WTC11 (cell line): ENCODE results near the gene TAGLN3. TPM values are rescaled to one million over a fixed set of nuclear protein-coding genes. Genes with fewer than 3 reads are reported as not detected.

Source experiments
- ATAC-seq: fragments of 200-7000 bp; cut with Tn5 transposase; 2 replicates; pipeline ENCODE4 v1.10.0; 2021; ENCODE audit warnings: mild to moderate bottlenecking, moderate library complexity
- CTCF ChIA-PET: fragments of 300-600 bp; sonication (Branson Sonifier 250); formaldehyde crosslinking; loops from one replicate; lab custom pipeline; 2021; ENCODE audit warnings: antibody characterized with exemption; lab: Charles Lee
- POLR2A ChIA-PET: fragments of 350-600 bp; sonication (Branson Sonifier 250); formaldehyde crosslinking; loops from one replicate; lab custom pipeline; 2021; ENCODE audit warnings: antibody characterized with exemption; lab: Charles Lee
- DNase-seq: peaks from one replicate; pipeline ENCODE4 v3.0.0; 2021; ENCODE audit warnings: low spot score
- H3K27ac Mint-ChIP-seq: 2 replicates; pipeline ENCODE4 v1.8.0; 2021; ENCODE audit warnings: mixed read lengths
- H3K27me3 Mint-ChIP-seq: 2 replicates; pipeline ENCODE4 v1.8.0; 2021; ENCODE audit warnings: low read depth, mild to moderate bottlenecking, moderate library complexity, mixed read lengths
- H3K36me3 Mint-ChIP-seq: 2 replicates; pipeline ENCODE4 v1.8.0; 2021; ENCODE audit warnings: mixed read lengths
- H3K4me1 Mint-ChIP-seq: 2 replicates; pipeline ENCODE4 v1.8.0; 2022; ENCODE audit warnings: mixed read lengths
- H3K4me3 Mint-ChIP-seq: 2 replicates; pipeline ENCODE4 v1.8.0; 2021; ENCODE audit warnings: mild to moderate bottlenecking, moderate library complexity, mixed read lengths
- H3K9me3 Mint-ChIP-seq: 2 replicates; pipeline ENCODE4 v1.8.0; 2021; ENCODE audit warnings: mixed read lengths
- CREM ChIP-seq: sonication (generic); formaldehyde crosslinking; IDR thresholded peaks from 2 replicates; pipeline ENCODE4 v1.8.1; 2022; ENCODE audit warnings: mild to moderate bottlenecking, missing genetic modification reagents, moderate library complexity
- FOXK1 ChIP-seq: sonication (generic); formaldehyde crosslinking; IDR thresholded peaks from 2 replicates; pipeline ENCODE4 v1.8.0; 2022; ENCODE audit warnings: mild to moderate bottlenecking, moderate library complexity, missing genetic modification reagents
- HMGA2 ChIP-seq: fragments of 250-450 bp; sonication (Bioruptor Pico); IDR thresholded peaks from 2 replicates; pipeline ENCODE4 v1.4.0; 2021; ENCODE audit warnings: mild to moderate bottlenecking, moderate library complexity
- IRF2 ChIP-seq: sonication (generic); formaldehyde crosslinking; IDR thresholded peaks from 2 replicates; pipeline ENCODE4 v1.8.0; 2022; ENCODE audit warnings: low read depth, missing genetic modification reagents, borderline replicate concordance
- RELA ChIP-seq: sonication (generic); formaldehyde crosslinking; IDR thresholded peaks from 2 replicates; pipeline ENCODE4 v1.8.1; 2022; ENCODE audit warnings: missing genetic modification reagents, mild to moderate bottlenecking, borderline replicate concordance
- RORB ChIP-seq: fragments of 250-450 bp; sonication (Bioruptor Pico); IDR thresholded peaks from 2 replicates; pipeline ENCODE4 v1.9.0; 2021; ENCODE audit warnings: mild to moderate bottlenecking
- SMAD4 ChIP-seq: sonication (generic); formaldehyde crosslinking; IDR thresholded peaks from 2 replicates; pipeline ENCODE4 v1.8.0; 2022; ENCODE audit warnings: mild to moderate bottlenecking, missing genetic modification reagents
- SP1 ChIP-seq: sonication (generic); formaldehyde crosslinking; conservative IDR thresholded peaks from 2 replicates; pipeline ENCODE4 v1.8.1; 2022; ENCODE audit warnings: missing genetic modification reagents
- TP53 ChIP-seq: sonication (generic); formaldehyde crosslinking; IDR thresholded peaks from 2 replicates; pipeline ENCODE4 v1.8.1; 2023; ENCODE audit warnings: mild to moderate bottlenecking, missing genetic modification reagents
- ZNF138 ChIP-seq: sonication (generic); formaldehyde crosslinking; conservative IDR thresholded peaks from 2 replicates; pipeline ENCODE4 v1.8.1; 2022; ENCODE audit warnings: mild to moderate bottlenecking, moderate library complexity, missing genetic modification reagents
- ZNF219 ChIP-seq: sonication (generic); formaldehyde crosslinking; IDR thresholded peaks from 2 replicates; pipeline ENCODE4 v1.8.0; 2023; ENCODE audit warnings: missing genetic modification reagents, mild to moderate bottlenecking, borderline replicate concordance
- total RNA-seq: library from RNA; stranded (reverse); gene quantifications from 3 replicates; pipeline ENCODE4 v1.2.3, GENCODE V29; 2021
- TF ChIP-seq, protein P1 (sequence below): sonication (generic); formaldehyde crosslinking; IDR thresholded peaks from 2 replicates; pipeline ENCODE4 v1.8.0; 2022; ENCODE audit warnings: mild to moderate bottlenecking, missing genetic modification reagents
- TF ChIP-seq, protein P2 (sequence below): sonication (generic); formaldehyde crosslinking; IDR thresholded peaks from 2 replicates; pipeline ENCODE4 v1.8.1; 2023; ENCODE audit warnings: mild to moderate bottlenecking, missing genetic modification reagents
- TF ChIP-seq, protein P3 (sequence below): sonication (generic); formaldehyde crosslinking; IDR thresholded peaks from 2 replicates; pipeline ENCODE4 v1.8.0; 2022; ENCODE audit warnings: mild to moderate bottlenecking, missing genetic modification reagents
- TF ChIP-seq, protein P4 (sequence below): sonication (generic); formaldehyde crosslinking; IDR thresholded peaks from 2 replicates; pipeline ENCODE4 v1.8.1; 2023; ENCODE audit warnings: mild to moderate bottlenecking, missing genetic modification reagents
- TF ChIP-seq, protein P5 (sequence below): sonication (generic); formaldehyde crosslinking; IDR thresholded peaks from 2 replicates; pipeline ENCODE4 v1.8.1; 2022; ENCODE audit warnings: mild to moderate bottlenecking, missing genetic modification reagents, moderate library complexity, borderline replicate concordance
- TF ChIP-seq, protein P6 (sequence below): fragments of 200-600 bp; IDR thresholded peaks from 2 replicates; pipeline ENCODE4 v1.8.0; 2022; ENCODE audit warnings: antibody characterized with exemption
- TF ChIP-seq, protein P7 (sequence below): sonication (generic); formaldehyde crosslinking; IDR thresholded peaks from 2 replicates; pipeline ENCODE4 v1.8.0; 2022; ENCODE audit warnings: mild to moderate bottlenecking, missing genetic modification reagents

TAGLN3 gene
- total RNA-seq, 1 experiment from 2014 or later: 2.8 TPM

DNA sequence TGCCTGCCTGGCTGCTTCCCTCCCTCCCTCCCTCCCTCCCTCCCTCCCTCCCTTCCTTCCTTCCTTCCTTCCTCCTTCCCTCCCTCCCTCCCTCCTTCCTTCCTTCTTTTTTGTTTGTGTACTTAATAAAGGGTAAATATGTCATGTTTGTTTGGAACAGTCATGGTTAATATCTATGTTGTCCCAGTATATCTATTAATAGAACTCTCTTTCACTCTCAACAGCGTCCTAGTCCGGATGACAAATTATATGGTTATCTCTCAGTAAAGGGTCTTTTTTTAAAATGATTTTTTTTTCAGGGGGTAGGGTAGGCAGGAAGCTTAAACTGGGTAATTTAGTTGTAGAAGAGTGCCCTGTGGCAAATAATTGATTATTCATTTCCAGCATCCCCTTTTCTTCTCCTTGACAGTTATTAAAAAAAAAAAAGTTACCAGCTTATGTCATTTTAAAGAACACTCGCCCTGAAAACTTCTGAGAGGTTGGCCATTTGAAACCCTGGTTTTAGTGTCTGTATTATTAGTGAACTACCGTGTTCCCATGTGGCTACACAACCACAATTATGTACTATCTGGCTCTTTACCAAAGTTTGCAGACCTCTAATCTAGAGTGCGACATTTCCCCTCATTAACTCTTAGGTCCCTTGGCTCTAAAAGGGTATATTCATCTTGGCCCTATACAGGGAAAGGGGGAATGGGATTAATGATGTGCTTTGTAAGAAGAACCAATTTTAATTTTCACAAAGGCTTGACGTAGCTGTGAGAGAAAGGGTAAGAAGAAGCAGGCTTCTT is 13.7 kb downstream of the TAGLN3 start:
- no peak overlapping the region for H3K4me3 Mint-ChIP-seq
- CTCF ChIA-PET: interaction anchor here (0.6 to 3.4 kb wide), 35 partner anchors 8 to 435 kb away, joined by 3 to 150 read pairs (median 8); partner anchors contain the start of genes ABHD10, TAGLN3 and TMPRSS7
- no peaks in the 10 kb centered on the region for H3K36me3 Mint-ChIP-seq
- no peaks in the 10 kb centered on the region for H3K27me3 Mint-ChIP-seq
- no peak overlapping the region for H3K27ac Mint-ChIP-seq
- no peak for DNase-seq
- TF ChIP-seq, protein P1, sequence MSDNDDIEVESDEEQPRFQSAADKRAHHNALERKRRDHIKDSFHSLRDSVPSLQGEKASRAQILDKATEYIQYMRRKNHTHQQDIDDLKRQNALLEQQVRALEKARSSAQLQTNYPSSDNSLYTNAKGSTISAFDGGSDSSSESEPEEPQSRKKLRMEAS (CRISPR knock-in tag): no peak
- no peak for TF ChIP-seq CREM
- TF ChIP-seq HMGA2 (CRISPR knock-in tag): no peak
- TF ChIP-seq TP53 (CRISPR knock-in tag): no peak
- no peak for TF ChIP-seq RORB (CRISPR knock-in tag)
- TF ChIP-seq, protein P2, sequence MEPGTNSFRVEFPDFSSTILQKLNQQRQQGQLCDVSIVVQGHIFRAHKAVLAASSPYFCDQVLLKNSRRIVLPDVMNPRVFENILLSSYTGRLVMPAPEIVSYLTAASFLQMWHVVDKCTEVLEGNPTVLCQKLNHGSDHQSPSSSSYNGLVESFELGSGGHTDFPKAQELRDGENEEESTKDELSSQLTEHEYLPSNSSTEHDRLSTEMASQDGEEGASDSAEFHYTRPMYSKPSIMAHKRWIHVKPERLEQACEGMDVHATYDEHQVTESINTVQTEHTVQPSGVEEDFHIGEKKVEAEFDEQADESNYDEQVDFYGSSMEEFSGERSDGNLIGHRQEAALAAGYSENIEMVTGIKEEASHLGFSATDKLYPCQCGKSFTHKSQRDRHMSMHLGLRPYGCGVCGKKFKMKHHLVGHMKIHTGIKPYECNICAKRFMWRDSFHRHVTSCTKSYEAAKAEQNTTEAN: no peak
- TF ChIP-seq, protein P3, sequence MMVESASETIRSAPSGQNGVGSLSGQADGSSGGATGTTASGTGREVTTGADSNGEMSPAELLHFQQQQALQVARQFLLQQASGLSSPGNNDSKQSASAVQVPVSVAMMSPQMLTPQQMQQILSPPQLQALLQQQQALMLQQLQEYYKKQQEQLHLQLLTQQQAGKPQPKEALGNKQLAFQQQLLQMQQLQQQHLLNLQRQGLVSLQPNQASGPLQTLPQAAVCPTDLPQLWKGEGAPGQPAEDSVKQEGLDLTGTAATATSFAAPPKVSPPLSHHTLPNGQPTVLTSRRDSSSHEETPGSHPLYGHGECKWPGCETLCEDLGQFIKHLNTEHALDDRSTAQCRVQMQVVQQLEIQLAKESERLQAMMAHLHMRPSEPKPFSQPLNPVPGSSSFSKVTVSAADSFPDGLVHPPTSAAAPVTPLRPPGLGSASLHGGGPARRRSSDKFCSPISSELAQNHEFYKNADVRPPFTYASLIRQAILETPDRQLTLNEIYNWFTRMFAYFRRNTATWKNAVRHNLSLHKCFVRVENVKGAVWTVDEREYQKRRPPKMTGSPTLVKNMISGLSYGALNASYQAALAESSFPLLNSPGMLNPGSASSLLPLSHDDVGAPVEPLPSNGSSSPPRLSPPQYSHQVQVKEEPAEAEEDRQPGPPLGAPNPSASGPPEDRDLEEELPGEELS: no peak
- no peak for TF ChIP-seq IRF2 (CRISPR knock-in tag)
- TF ChIP-seq, protein P4, sequence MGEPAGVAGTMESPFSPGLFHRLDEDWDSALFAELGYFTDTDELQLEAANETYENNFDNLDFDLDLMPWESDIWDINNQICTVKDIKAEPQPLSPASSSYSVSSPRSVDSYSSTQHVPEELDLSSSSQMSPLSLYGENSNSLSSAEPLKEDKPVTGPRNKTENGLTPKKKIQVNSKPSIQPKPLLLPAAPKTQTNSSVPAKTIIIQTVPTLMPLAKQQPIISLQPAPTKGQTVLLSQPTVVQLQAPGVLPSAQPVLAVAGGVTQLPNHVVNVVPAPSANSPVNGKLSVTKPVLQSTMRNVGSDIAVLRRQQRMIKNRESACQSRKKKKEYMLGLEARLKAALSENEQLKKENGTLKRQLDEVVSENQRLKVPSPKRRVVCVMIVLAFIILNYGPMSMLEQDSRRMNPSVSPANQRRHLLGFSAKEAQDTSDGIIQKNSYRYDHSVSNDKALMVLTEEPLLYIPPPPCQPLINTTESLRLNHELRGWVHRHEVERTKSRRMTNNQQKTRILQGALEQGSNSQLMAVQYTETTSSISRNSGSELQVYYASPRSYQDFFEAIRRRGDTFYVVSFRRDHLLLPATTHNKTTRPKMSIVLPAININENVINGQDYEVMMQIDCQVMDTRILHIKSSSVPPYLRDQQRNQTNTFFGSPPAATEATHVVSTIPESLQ (CRISPR knock-in tag): no peak
- no peak for TF ChIP-seq ZNF219 (CRISPR knock-in tag)
- TF ChIP-seq RELA: no peak
- no peak for TF ChIP-seq ZNF138
- TF ChIP-seq, protein P5, sequence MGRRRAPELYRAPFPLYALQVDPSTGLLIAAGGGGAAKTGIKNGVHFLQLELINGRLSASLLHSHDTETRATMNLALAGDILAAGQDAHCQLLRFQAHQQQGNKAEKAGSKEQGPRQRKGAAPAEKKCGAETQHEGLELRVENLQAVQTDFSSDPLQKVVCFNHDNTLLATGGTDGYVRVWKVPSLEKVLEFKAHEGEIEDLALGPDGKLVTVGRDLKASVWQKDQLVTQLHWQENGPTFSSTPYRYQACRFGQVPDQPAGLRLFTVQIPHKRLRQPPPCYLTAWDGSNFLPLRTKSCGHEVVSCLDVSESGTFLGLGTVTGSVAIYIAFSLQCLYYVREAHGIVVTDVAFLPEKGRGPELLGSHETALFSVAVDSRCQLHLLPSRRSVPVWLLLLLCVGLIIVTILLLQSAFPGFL (CRISPR knock-in tag): no peak
- no peak for TF ChIP-seq FOXK1
- TF ChIP-seq, all 79 proteins: peak for 0
- H3K4me1 Mint-ChIP-seq: peaks cover 9% of the 10 kb centered on the region; the same call in 1 of the 2 replicates
- POLR2A ChIA-PET: interaction anchor here (0.7 to 1.7 kb wide), 3 partner anchors 13 to 152 kb away, joined by 3 to 6 read pairs (median 4); partner anchors contain the start of gene TAGLN3
- ATAC-seq: no peak
- no peaks in the 10 kb centered on the region for H3K9me3 Mint-ChIP-seq

DNA sequence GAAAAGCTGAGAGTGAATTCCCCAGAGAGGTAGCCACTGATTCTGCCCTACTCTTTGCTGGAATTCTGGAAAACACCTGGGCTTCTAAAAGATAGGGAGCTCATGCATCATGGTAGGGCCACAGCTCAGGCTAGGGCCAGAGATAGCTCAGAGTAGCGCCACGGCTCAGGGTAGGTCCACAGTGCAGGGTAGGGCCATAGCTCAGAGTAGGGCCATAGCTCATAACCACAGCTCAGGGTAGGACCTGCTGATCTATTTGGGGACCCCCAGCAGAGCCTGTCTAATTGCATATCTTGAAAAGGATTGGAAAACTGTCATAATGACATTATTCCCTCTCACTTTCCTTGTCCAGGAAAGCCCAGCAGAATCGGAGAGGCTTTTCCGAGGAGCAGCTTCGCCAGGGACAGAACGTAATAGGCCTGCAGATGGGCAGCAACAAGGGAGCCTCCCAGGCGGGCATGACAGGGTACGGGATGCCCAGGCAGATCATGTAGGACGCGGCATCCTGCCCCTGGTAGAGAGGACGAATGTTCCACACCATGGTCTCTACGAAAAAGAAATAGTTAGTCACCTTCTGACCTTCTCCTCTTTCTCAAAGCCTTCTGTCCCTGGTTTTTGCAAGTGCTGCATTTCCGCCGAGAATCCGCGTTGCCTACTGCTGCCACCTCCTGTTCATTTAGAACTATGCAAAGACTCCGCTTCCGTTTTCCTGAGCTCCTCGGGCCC is 14.5 kb downstream of the TAGLN3 start:
- ChIA-PET POLR2A (interaction anchor here (1.3 to 1.7 kb wide), 3 partner anchors 14 to 34 kb away, joined by 4 to 6 read pairs (median 4); partner anchors contain the start of genes ABHD10 and TAGLN3), CTCF (interaction anchor here (0.5 to 3.4 kb wide), 80 partner anchors 8 to 1664 kb away, joined by 3 to 150 read pairs (median 5); partner anchors contain the start of genes ABHD10, TAGLN3 and TMPRSS7)
- ATAC-seq: peak; percentile 90
- Mint-ChIP-seq H3K27ac (no peak overlapping the region), H3K27me3 (no peaks in the 10 kb centered on the region), H3K4me3 (no peak overlapping the region), H3K4me1 (peaks cover 9% of the 10 kb centered on the region; the same call in 1 of the 2 replicates), H3K36me3 (no peaks in the 10 kb centered on the region), H3K9me3 (no peaks in the 10 kb centered on the region)
- peak; percentile 57 for DNase-seq
- TF ChIP-seq SMAD4 (CRISPR knock-in tag) (no peak), SP1 (no peak)
- TF ChIP-seq, protein P6, sequence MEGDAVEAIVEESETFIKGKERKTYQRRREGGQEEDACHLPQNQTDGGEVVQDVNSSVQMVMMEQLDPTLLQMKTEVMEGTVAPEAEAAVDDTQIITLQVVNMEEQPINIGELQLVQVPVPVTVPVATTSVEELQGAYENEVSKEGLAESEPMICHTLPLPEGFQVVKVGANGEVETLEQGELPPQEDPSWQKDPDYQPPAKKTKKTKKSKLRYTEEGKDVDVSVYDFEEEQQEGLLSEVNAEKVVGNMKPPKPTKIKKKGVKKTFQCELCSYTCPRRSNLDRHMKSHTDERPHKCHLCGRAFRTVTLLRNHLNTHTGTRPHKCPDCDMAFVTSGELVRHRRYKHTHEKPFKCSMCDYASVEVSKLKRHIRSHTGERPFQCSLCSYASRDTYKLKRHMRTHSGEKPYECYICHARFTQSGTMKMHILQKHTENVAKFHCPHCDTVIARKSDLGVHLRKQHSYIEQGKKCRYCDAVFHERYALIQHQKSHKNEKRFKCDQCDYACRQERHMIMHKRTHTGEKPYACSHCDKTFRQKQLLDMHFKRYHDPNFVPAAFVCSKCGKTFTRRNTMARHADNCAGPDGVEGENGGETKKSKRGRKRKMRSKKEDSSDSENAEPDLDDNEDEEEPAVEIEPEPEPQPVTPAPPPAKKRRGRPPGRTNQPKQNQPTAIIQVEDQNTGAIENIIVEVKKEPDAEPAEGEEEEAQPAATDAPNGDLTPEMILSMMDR: 0 out of 2 replicates have a peak, but pooled peaks have one; percentile 41
- TF ChIP-seq, protein P7, sequence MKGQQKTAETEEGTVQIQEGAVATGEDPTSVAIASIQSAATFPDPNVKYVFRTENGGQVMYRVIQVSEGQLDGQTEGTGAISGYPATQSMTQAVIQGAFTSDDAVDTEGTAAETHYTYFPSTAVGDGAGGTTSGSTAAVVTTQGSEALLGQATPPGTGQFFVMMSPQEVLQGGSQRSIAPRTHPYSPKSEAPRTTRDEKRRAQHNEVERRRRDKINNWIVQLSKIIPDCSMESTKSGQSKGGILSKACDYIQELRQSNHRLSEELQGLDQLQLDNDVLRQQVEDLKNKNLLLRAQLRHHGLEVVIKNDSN (CRISPR knock-in tag): no peak
